HG02623 (cell line): ENCODE data around the gene PEPD.

Experiments used
- ATAC-seq: cut with Tn5 transposase; IDR thresholded peaks from one replicate; pipeline ENCODE4 v1.9.1; 2021; ENCODE audit warnings: moderate library complexity; ENCODE audit not compliant: unreplicated experiment

The PEPD gene

DNA sequence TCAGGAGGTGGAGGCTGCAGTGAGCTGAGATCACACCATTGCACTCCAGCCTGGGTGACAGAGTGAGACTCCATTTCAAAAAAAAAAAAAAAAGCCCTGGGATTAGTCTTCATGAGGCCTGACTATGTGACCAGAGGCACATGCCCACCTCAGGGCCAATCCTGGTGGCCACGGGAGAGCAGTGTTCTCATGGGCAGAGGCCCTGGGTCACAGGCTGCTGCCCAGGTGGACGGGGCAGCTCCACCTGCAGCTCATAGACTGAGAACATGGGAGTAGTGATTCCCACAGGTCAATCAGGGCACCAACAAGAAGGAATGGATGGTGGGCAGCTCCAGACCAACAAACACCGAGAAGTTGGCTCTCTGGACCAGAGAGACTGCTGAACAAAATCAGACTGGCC is 26.1 kb upstream of the PEPD start:
- no peak for ATAC-seq

DNA sequence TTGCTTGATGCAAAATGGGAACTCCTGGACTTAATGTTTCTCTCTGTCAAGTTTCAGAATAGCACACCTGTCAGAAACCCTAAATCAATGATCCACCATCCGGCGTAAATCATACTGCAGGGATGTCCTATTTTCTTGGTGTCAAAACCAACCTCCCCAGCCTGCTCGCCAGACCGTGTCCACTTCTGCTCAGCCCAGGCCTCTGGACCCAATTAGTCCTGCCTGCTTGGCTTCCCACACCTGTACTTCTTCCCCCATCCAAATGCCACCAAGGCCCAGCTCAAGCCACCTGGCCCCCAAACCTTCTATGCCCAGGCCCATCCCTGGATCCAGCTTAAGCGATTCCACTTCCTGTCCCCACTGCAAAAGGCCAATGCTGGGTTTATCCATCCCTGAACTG is 25.1 kb upstream of the PEPD start:
- ATAC-seq: no peak

DNA sequence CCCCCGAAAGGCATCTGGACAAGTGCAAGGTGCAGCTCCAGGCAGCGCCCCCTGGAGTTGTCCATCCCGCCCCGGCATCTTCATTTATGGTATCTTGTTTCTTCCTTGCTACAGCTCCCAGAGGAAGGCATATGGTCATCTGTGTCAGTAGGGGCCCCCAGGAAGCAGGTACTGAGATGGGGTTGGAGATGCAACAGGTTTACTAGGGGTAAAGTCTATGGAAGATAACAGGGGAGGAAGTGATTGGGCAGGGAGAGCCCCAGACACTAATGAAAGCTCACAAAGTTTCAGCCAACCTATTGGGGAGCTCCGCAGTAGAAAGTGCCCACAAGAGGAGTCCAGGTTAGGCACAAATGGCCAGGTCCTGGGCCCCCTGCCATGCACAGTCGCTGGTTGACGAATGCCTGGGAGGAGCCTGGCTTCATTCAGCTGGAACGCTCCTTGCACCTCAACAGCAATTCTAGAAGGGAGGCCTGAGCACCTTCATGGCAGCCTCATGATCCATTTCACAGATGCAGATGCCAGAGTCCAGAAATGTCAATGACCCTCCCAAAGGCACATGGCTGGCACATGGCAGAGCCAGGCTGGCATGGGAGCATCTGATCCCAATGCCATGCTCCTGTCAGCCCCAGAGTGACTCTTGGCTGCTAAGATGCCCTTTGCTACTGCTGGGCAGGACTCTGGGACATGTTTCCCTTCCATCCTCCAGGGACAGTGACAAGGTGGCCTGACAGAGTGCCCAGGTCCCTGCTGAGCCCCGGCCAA is 23.8 kb upstream of the PEPD start:
- ATAC-seq: no peak

DNA sequence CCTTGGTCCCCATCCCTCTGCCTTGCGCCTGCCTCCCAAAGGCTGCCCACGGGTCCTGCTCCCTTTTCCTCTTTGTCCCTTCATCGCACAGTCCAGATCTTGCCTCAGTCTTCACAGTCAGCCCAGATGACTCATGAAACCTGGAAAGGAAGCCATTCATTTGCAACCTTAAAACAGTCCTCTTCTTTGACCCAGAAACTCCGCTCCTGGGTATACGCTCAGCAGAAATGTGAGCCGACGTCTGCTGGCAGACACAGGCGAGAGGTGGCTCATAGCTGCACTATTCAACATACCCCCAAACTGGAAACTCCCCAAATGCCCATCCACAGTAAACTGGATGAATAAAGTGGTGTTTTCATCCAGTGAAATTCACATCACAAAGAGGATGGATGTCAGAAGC is 13.6 kb upstream of the PEPD start:
- ATAC-seq: no peak

DNA sequence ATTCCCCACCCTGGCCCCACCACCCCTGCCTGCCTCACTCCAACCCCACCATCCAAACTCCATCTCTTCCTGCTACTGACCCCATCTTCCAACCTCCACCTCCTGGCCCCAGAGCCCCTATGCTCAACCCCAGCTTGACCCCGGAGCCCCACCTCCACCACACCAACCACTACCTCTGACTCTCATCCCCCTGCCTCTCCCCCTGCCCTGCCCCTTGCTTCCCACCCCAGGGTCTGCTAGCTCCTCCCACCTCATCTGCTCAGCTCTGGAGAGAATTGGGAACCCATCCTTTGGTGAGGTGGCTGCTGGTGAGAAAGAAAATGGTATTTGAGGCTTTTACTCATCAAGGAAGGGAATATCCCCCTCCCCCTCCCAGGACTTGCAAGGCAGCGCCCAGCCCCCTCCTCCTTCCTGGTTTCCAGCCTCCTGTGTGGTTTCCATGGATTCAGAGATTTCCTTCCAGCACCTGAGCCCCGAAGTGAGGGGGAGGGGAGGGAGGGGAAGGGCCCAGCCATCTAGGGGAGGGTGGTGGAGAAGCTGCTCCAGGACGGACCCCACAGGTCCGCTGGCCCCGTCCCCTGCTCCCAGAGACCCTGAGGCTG is 11.4 kb upstream of the PEPD start:
- no peak for ATAC-seq

DNA sequence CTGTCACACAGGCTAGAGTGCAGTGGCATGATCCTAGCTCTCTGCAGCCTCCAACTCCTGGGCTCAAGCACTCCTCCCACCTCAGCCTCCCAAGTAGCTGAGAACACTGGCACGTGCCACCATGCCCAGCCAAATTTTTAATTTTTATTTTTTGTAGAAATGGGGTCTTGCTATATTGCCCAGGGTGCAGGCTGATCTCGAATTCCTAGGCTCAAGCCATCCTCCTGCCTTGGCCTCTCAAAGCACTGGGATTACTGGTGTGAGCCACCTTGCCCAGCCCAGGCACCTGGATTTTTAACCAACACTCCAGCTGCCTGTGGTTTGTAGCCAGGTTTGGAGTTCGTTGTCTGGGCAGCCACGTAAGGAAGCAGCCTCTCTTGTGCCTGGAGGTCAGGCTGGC is 9.3 kb upstream of the PEPD start:
- ATAC-seq: no peak

DNA sequence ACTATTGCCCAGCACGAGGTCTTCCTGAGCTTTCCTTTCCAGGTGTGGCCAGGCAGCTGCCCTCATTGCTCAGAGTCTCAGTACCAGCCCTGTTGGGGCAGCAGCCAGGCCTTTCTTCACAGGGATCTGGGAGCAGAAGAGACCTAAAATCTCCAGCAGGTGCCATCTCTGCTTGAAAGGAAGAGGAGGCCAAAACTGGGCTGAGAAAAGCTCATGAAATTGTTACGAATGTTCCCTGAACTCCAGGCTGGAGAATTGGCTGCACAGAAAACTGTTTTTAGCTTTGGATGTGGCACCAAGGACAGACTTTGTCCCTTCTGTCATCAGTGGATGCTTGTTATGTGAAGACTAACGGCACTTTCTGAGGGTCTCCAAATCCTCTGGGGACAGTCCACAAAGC is 8.7 kb upstream of the PEPD start:
- ATAC-seq: no peak

DNA sequence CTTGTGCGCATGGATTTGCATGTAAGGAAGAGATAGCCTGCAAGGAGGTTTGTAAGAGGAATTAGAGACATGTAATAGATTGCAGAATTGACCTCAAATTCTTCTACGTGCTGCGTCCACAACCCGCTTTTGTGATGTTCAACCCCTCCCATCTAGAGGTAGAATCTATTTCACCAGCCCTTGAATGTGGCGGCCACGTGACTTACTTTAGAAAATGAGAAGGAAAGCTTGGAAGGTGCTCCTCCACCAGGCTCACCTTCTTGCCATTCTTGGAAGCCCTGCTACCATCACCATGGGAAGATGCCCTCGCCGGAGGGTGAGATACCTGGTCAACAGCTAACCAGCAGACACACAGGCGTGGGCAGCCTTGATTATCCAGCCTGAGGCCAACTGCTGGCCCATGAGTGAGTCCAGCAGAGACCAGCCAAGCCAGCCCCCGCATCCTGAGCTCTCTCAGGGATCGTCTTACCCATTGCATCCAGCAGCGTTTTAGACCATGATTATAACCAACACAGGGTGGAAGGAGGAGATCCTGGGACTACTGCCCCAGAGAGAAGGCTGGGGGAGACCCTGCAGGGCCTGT is 7.6 kb upstream of the PEPD start:
- no peak for ATAC-seq

DNA sequence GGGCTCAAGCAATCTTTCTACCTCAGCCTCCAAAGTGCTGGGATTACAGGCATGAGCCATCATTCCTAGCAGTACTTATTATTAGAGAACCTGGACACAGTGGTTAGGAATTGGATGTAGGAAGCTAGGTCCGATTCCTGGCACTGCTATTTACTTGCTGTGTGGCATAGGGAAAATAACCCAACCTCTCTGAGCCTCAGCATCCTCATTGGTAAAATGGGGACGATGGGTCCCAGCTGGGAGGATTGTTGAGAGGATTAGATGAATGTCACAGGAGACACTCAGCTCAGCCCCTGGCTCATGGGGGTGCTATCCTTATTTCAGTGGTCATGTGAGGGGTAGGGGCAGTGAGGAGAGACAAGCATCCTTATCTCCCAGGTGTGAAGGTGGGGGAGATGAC is 6.8 kb upstream of the PEPD start:
- ATAC-seq: no peak

DNA sequence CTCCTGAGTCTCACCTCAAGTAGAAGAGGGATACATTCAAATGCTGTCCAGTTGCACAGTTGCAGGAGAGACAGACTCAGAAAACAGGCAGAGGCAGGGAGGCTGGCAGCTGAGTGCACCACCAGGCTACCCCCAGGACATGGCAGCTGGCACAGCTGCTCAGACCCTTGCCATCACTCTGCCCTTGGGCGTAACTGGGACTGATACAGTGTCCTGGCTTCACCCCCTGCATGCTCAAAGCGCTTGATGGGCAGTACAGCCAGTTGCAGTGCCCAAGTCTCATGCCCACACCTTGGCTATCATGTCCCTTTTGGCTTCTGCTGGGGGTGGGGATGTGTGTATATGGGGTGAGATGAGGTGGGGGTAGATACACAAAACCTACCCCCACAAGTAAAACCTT is 5.5 kb upstream of the PEPD start:
- ATAC-seq: no peak

DNA sequence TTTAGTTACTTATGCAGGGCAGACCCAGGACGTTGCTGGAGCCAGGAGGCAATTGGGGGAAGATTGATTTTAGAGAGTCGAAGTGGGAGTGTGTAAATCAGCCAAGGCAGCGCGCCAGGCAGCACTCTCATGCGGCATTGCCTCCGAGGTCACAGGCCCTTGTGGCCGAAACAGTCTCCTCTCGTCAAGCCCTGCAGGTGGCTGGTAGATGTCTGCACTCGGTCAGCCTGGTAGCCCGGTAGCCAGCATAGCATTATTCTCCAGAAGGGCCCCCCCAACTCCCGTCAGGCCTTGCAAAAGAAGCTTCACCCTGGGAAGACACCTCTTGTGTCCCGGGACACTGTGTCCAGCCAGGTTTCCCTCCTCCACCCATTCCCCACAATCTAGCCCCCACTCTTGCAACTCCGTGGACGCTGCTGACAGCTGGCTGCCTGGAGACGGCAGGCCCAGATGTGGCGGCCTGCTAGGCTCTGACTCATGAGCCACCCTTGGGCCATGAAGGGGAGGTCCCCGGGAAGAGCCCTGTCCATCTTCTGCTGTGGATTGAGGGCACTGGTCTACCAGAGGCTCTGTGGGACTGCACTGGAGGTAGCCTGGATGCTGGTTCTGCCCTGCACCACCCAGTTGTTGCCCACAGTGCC is 2.6 kb upstream of the PEPD start:
- no peak for ATAC-seq

DNA sequence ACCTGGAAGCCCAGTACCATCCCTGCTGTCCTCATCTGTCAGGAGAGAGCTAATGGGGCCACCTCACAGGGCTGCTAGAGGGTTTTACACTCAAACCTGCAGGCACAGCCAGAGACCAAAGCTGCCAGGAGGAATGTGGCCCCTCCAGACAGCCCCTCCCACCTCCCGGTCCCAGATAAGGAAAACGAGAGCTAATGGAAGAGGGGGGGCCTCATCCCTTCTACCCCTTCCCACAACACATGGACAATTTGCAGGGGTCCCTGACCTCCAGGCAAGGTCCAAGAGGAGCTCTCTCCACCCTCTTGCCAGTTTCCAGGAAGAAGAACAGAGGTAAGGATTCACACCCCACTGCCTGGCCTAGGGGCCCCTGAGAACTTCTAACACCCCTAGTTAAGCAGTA is 1.6 kb upstream of the PEPD start:
- no peak for ATAC-seq

DNA sequence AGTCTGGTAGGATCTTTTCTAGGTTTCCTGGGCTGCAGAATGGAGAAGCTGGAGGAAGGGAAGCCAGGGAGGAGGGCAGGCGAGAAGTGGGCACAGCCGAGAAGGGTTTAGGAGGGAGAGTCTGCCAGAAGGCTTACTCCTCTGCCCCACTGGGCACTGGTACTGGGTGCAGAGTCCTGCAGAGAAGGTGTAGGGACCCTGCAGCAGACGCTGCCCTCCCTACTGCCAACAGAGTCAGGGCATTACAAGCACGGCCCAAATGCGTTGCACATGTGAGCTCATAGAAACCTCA is 726 bp upstream of the PEPD start:
- no peak for ATAC-seq

DNA sequence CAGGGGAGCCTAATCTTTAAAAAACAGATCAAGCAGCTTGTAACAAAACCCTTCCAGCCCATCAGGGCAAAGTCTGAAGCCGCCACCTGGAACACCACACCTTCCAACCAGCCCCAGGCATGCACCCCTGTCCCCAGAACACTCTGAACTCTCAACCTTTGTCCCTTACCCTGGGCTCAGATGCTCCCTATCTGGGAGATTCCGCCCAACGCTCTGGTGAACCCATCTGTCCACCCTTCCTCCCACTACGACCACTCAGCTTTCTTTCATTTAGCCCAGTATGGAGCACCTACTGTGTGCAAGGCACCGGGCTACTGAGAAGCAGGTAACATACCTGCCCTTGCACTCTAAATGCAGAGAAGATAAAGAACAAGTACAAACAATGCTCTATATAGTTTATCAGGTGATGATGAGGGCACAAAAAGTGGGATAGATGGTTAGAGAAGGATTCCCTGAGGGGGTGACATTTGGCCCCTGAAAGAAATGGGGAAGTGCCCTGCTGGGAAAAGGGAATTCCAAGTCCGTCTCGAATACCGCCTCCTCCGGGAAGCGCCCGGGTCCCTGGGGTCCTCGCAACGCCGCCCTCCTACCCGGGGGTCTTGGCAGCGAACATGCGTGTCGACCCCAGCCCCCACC is 629 bp downstream of the PEPD start:
- ATAC-seq: no peak

DNA sequence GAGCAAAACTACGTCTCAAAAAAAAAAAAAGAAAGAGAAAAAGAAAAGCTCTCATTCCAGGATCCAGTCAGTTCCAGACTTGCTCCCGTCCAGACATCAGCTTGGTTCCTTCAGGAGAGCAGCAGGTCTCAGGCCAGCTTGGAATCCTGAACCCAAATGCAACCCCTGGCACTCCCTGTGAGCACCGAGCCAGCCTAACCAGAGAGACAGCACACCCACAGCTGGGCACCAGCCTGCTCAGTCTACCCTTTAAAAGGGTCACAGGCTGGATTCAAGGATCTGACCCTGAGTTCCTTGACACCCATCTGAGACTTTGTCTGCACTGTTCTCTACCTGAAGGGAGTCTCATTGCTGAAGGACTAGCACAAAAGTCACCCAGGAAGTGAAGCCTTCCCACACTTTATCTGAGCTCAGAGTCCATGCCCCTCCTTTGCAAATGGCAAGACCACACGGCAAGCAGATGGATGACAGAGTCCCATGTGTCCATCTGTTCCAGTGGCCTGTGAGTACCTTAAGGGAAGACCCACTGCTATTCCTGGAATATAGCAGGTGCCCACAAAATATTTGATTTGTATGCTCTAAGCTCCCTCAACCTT is 1.4 kb downstream of the PEPD start:
- ATAC-seq: no peak

DNA sequence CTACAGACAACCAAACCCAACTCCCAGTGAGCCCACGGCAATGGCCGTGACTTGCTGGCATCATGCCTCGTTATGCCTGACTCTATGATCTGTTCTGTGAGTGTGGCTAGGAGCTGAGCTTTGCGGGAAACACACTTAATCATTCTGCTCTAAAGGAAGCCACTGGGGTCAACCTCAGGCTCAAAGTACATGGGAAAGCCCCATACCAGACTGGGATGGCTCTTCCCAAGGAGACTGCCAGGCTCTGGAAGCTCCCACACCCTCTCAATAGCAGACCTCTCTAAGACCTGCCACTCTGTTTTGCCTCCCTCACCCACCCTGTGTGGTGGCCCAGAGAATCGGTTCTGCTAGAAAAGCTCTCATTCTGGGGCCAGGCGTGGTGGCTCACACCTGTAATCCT is 2.2 kb downstream of the PEPD start:
- no peak for ATAC-seq

DNA sequence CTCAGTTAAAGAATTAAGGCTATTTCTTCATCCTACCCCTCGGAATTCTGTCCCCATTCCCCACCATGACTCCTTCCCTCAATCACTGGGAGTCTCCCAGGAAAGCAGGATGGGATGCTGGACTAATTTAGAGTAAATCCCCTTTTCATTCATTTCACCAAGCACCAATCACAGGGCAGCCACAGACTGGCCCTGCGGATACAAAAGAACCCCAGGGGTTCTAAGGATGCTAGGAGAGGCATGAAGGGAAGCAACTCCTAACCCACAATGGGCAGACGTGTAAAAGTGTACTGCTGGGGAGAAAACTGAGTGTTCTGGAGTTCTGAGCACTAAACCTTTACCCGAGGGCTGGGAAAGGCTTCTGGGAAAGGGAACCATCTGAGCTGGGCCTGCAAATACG is 3.0 kb downstream of the PEPD start:
- ATAC-seq: no peak

DNA sequence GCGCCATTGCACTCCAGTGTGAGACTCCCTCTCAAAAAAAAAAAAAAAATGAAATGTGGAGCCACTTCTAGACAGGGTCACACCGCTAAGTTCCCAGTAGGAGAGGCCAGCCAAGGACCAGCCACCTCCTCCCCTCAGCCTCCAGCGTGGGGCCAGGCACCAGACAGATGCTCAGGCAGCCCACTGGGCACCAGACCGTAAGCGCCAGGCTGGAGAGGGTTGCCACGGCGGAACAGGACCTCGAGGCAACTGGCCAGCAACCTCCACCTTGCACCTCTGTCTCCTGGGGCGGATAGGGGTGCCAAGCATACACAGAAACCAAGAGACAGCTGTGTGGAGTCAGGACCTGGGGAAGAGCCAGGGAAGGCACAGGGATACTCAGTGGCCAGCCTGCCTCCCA is 3.7 kb downstream of the PEPD start:
- ATAC-seq: no peak

DNA sequence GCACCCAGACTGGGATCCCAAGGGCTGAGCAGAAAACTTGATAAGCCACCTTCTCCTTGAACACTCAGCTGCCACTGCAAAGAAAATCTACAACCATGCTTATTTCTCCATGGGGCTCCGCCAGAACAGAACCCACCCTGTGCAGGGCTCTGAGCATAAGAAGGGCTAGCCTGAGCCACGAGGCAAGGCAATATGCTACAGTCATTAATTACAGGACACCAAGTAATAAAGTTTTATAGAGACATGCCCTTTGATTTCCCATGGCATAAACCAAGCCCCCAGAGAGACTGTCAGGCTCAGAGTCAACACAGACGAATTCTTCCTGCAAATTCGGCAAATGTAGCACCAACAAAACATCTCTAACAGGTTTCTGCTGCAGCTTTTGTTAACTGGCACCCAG is 5.7 kb downstream of the PEPD start:
- no peak for ATAC-seq

DNA sequence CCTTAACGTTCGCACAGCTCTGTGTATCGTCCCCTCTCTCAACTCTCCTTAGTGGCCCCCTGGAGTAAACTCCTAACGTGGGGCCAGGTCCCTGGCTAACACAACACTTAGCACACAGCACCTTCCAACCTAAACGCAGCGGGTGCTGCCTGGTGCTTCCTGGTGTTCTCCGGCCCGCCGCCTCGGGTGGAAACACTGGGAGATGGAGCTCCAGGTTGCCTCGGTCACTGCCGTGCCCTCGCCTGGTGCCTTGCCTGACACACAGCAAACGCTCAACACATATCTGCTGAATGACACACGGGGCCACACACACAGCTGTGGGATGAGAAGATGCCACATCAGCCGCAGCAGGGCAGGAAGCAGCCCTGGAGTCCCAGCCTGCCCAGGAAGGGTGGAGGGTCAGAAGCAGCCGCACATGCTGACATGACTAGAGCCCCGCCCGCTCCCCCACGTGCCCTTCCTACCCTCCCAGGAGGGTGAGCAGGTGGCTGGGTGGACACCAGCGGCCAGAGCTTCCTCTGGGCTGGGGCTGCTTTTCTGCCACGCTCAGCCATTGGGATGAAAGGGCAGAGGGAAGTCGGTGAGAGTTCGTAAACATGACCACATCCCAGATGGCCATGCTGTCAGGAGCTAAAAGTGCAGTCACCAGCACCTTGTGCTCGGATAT is 6.6 kb downstream of the PEPD start:
- ATAC-seq: no peak

DNA sequence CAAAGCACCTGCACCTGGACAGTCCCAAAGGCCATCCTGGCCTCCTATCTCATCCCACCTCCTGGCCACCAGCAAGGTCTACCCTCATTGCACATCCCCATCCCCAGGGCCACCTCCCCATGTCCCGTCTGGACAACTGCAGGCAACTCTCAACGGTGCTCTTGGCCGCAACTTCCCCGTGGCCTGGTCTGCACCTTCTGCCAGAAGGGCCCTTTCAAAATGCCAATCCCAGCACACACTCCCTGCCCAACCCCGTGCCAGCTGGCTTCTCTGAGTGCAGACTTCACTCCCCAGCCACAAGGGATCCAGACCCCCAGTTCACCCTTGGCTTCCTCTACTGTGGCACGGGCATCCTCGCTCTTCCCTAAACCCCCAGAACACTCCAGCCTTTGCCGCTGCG is 8.2 kb downstream of the PEPD start:
- no peak for ATAC-seq
